Tibial artery (tissue), 4 donors: ENCODE data around the gene NHEJ1.

Experiments used
- DNase-seq, 2 donors: peaks; one replicate each; pipeline ENCODE4 v3.0.0-alpha.2; 2019
- H3K27ac ChIP-seq, 2 donors: fragments of 200-600 bp; sonication (generic) in 1 of 2; 1 replicate in 1 of 2; 2 replicates in 1 of 2; pipeline ENCODE4 v1.5.1; 2018 to 2019; ENCODE audit warnings: mild to moderate bottlenecking in 1 of 2
- H3K27me3 ChIP-seq, 2 donors: fragments of 200-600 bp; sonication (generic) in 1 of 2; one replicate each; pipeline versions ENCODE4 v1.5.1 to v1.6.0; 2016 to 2019
- H3K36me3 ChIP-seq, 3 donors: fragments of 200-600 bp; sonication (generic) in 2 of 3; one replicate each; pipeline ENCODE4 v1.5.1; 2016 to 2019; ENCODE audit warnings: mild to moderate bottlenecking in 2 of 3
- H3K4me1 ChIP-seq, 4 donors: fragments of 200-600 bp; sonication (generic) in 2 of 4; 1 replicate in 3 of 4; 2 replicates in 1 of 4; pipeline ENCODE4 v1.5.1; 2016 to 2019
- H3K4me3 ChIP-seq, 2 donors: fragments of 200-600 bp; sonication (generic) in 1 of 2; 1 replicate in 1 of 2; 2 replicates in 1 of 2; pipeline ENCODE4 v1.5.1; 2018 to 2019; ENCODE audit warnings: mild to moderate bottlenecking in 2 of 2
- H3K9me3 ChIP-seq, 3 donors: fragments of 200-600 bp; sonication (generic) in 1 of 3; one replicate each; pipeline ENCODE4 v1.5.1; 2016 to 2019
- CTCF ChIP-seq, 2 experiments: fragments of 200-600 bp in 1 of 2; fragments of 450-650 bp in 1 of 2; IDR thresholded peaks; one replicate each; pipeline ENCODE4 v1.5.1; 2017 to 2019; ENCODE audit warnings: antibody characterized with exemption in 2 of 2, mild to moderate bottlenecking in 1 of 2, moderate library complexity in 1 of 2
- intact Hi-C: fragments of 100-400 bp; cut with DNase I; formaldehyde crosslinking; loops from one replicate; pipeline ENCODE4 v1.15.0; 2023; ENCODE audit warnings: low total_unique reads

NHEJ1 gene

GRCh38 chr2:219059725-219060682, 100.6 kb downstream of the NHEJ1 start:
- peak in 1 of 2 donors; percentile 67 for DNase-seq
- peaks cover 6 to 42% (median 40%) of the 10 kb centered on the region in 4 donors for H3K4me1 ChIP-seq
- H3K27ac ChIP-seq: no peak overlapping the region
- intact Hi-C loops: loop anchor here (2.0 to 10.0 kb wide), 3 partner anchors 59 to 245 kb away; partner anchors contain the start of gene PTPRN
- H3K4me3 ChIP-seq: peak overlapping the region; percentile 6 to 30
- TF ChIP-seq CTCF (IDR thresholded peaks at IDR 0.05): no peak
- no peaks in the 10 kb centered on the region for H3K36me3 ChIP-seq
- H3K9me3 ChIP-seq: no peaks in the 10 kb centered on the region
- H3K27me3 ChIP-seq: peaks cover 4 to 76% of the 10 kb centered on the region in 2 donors

GRCh38 chr2:219059375-219059724, 101.3 kb downstream of the NHEJ1 start:
- Histone ChIP-seq H3K9me3 (no peaks in the 10 kb centered on the region), H3K4me1 (peaks cover 6 to 42% (median 40%) of the 10 kb centered on the region in 4 donors), H3K27ac (no peak overlapping the region), H3K36me3 (no peaks in the 10 kb centered on the region), H3K4me3 (peak overlapping the region; percentile 5 to 30), H3K27me3 (peaks cover 4 to 83% of the 10 kb centered on the region in 2 donors)
- no peak for TF ChIP-seq CTCF (IDR thresholded peaks at IDR 0.05)
- DNase-seq: no peak
- intact Hi-C loops: loop anchor here (2.0 to 10.0 kb wide), 3 partner anchors 59 to 245 kb away; partner anchors contain the start of gene PTPRN

GRCh38 chr2:219058541-219059374, 101.9 kb downstream of the NHEJ1 start:
- no peak overlapping the region for H3K27ac ChIP-seq
- intact Hi-C loops: loop anchor here (2.0 to 10.0 kb wide), 3 partner anchors 60 to 246 kb away; partner anchors contain the start of gene PTPRN
- no peak for TF ChIP-seq CTCF (IDR thresholded peaks at IDR 0.05)
- H3K4me1 ChIP-seq: peaks cover 6 to 42% (median 40%) of the 10 kb centered on the region in 4 donors
- peak overlapping the region; percentile 5 to 30 for H3K4me3 ChIP-seq
- peak in 1 of 2 donors; percentile 70 for DNase-seq
- peaks cover 4 to 85% of the 10 kb centered on the region in 2 donors for H3K27me3 ChIP-seq
- H3K36me3 ChIP-seq: no peaks in the 10 kb centered on the region
- H3K9me3 ChIP-seq: no peaks in the 10 kb centered on the region

GRCh38 chr2:219057709-219058540, 102.7 kb downstream of the NHEJ1 start:
- Histone ChIP-seq H3K27ac (no peak overlapping the region), H3K4me3 (no peak overlapping the region), H3K4me1 (peaks cover 6 to 42% (median 40%) of the 10 kb centered on the region in 4 donors), H3K27me3 (peaks cover 4 to 85% of the 10 kb centered on the region in 2 donors), H3K36me3 (no peaks in the 10 kb centered on the region), H3K9me3 (no peaks in the 10 kb centered on the region)
- intact Hi-C loops: loop anchor here (2.0 to 10.0 kb wide), 3 partner anchors 61 to 247 kb away; partner anchors contain the start of gene PTPRN
- peak; percentile 47 to 76 for DNase-seq
- TF ChIP-seq CTCF (IDR thresholded peaks at IDR 0.05): peak; percentile 93 to 95
